GM12891 (cell line): Measurements from ENCODE around the gene MORN3.
"Not testable (repeated sequence)": the region's sequence is repeated elsewhere in the genome, so short reads cannot be mapped to it uniquely, and the experiment has no call there.

Experiments used
- DNase-seq: peaks from one replicate; pipeline ENCODE4 v3.0.0; 2011; ENCODE audit warnings: low spot score; ENCODE audit not compliant: insufficient read length
- FAIRE-seq: peaks from 2 replicates; lab custom pipeline; 2011; peaks lifted over from hg19 to GRCh38; lab: Jason Lieb, UNC
- PAX5 ChIP-seq: IDR thresholded peaks from 2 replicates; pipeline ENCODE4 v1.6.1; 2011; ENCODE audit warnings: low read length, moderate library complexity, mild to moderate bottlenecking; ENCODE audit not compliant: insufficient read depth, severe bottlenecking
- POLR2A ChIP-seq: IDR thresholded peaks from 2 replicates; pipeline ENCODE4 v1.6.1; 2011; ENCODE audit warnings: low read depth, low read length, control low read depth
- POLR2AphosphoS5 ChIP-seq: IDR thresholded peaks from 2 replicates; pipeline ENCODE4 v1.6.1; 2011; ENCODE audit warnings: low read depth, low read length, control low read depth
- POU2F2 ChIP-seq: IDR thresholded peaks from 2 replicates; pipeline ENCODE4 v1.6.1; 2011; ENCODE audit warnings: low read depth, mild to moderate bottlenecking, control low read depth, low read length, moderate library complexity
- SPI1 ChIP-seq: IDR thresholded peaks from 2 replicates; pipeline ENCODE4 v1.6.1; 2011; ENCODE audit warnings: low read depth, low read length, control low read depth
- TAF1 ChIP-seq: IDR thresholded peaks from 2 replicates; pipeline ENCODE4 v1.6.1; 2011; ENCODE audit warnings: low read depth, low read length, control low read depth

The MORN3 gene

DNA sequence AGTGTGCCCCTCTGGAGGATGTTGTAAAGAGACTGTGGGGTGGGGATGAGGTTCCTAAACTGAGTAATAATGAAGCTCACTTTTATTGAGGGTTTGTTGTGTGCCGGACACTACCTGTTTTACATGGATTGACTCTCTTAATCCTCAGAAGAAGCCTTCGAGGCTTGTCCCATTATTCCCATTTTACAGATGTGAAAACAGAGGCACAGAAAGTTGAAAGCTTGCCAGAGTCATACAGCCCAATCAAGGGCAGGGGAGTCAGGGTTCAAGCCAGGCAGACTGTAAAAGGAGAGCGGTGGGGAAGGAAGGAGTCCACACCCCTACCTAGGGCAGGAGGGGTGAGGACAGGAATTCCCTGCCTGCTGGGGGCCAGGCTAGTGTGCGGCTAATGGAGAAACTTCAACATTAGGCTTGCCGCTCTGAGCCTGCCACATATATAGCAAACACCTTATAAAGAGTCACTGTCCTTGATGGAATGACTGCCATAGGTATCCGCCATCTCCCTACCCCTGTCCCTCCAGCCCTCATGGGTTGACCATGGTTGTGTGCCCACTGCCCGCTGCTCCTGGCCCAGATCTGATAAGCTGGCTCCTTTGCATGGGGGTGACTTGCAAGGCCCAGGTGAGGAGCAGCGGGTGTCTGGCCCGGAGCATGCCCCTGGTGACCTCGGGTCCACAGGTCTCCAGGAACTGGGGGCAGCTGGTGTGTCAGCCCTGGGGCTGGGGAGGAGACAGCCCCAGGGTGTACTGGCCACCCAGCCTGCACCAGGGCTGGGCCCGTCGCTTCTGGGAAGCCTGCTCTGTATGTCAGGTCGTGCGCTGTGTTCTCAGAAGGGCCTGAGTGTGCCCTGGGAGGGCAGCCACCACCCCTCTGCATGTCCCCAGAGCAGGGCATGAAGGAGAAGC lies 30.9 kb downstream of the MORN3 start:
- no peak for DNase-seq
- peak; percentile 71 for FAIRE-seq
- TF ChIP-seq TAF1, result no peak
- no peak for TF ChIP-seq PAX5
- TF ChIP-seq POU2F2, result no peak
- TF ChIP-seq POLR2A, result no peak
- TF ChIP-seq SPI1, result no peak
- no peak for TF ChIP-seq POLR2AphosphoS5

DNA sequence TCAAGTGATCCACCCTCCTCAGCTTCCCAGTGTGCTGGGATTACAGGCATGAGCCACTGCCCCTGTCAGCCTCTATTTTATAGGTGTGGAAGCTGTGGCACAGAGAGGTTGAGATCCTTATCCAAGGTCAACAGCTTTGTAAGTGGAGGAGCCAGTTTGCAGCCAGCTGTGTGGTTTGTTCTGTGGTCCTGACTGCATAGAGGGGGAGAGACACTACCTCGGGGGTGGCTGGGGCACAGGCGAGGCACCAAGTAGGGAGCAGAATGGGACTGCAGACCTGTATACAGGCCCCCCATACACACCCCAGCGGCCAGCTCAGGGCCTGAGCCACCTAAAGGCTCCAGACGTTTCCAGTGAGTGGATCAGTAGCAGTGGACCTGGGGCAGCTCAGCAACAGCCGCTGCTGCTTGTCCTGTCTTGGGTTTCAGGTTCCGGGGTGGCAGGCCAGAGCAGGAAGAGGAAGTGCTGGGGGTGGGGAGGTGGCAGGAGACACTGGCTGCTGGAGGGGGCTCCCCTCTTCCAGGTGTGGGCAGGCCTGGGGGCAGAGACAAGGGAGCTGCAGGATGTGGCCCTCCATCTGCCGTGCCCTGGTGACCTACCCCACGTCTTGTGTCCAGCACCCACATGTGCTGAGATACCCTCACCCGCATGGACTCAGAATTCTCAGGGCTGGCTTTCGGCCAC lies 32.1 kb downstream of the MORN3 start:
- FAIRE-seq, result peak; percentile 86
- no peak; the same call in 1 of the 2 replicates for TF ChIP-seq POLR2A
- no peak for TF ChIP-seq PAX5
- TF ChIP-seq TAF1, result no peak
- TF ChIP-seq POLR2AphosphoS5, result no peak
- 0 out of 2 replicates have a peak, but pooled peaks have one; percentile 12 for TF ChIP-seq POU2F2
- peak; percentile 90 for TF ChIP-seq SPI1
- peak; percentile 73 for DNase-seq

DNA sequence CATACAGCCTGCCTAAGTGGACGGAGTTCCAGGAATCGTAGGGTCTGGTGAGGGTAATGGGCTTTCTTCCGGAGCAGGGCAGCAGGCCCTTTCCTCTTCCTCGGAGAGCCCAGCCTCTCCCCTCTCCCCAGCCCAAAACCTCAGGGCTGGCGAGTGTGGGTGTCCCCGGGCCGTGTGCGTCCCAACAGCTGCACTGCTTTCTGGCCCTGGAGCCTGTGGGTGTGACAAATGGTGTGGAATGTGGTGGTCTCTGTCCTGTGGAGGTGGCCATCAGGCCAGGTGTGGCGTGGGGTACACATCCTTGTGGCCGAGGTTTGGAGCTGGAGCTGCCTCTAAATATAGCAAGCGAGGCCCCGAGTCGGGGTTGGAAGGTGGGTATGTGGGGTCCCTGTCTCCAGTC lies 34.6 kb downstream of the MORN3 start:
- TF ChIP-seq POLR2A, result no peak
- TF ChIP-seq SPI1, result no peak
- no peak for TF ChIP-seq PAX5
- TF ChIP-seq TAF1, result no peak
- TF ChIP-seq POLR2AphosphoS5, result no peak
- no peak for TF ChIP-seq POU2F2
- no peak for DNase-seq
- FAIRE-seq, result no peak

DNA sequence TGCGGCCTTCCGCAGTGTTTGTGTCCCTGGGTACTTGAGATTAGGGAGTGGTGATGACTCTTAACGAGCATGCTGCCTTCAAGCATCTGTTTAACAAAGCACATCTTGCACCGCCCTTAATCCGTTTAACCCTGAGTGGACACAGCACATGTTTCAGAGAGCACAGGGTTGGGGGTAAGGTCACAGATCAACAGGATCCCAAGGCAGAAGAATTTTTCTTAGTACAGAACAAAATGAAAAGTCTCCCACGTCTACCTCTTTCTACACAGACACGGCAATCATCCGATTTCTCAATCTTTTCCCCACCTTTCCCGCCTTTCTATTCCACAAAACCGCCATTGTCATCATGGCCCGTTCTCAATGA lies 35.6 kb downstream of the MORN3 start:
- not testable (repeated sequence) for DNase-seq, FAIRE-seq

DNA sequence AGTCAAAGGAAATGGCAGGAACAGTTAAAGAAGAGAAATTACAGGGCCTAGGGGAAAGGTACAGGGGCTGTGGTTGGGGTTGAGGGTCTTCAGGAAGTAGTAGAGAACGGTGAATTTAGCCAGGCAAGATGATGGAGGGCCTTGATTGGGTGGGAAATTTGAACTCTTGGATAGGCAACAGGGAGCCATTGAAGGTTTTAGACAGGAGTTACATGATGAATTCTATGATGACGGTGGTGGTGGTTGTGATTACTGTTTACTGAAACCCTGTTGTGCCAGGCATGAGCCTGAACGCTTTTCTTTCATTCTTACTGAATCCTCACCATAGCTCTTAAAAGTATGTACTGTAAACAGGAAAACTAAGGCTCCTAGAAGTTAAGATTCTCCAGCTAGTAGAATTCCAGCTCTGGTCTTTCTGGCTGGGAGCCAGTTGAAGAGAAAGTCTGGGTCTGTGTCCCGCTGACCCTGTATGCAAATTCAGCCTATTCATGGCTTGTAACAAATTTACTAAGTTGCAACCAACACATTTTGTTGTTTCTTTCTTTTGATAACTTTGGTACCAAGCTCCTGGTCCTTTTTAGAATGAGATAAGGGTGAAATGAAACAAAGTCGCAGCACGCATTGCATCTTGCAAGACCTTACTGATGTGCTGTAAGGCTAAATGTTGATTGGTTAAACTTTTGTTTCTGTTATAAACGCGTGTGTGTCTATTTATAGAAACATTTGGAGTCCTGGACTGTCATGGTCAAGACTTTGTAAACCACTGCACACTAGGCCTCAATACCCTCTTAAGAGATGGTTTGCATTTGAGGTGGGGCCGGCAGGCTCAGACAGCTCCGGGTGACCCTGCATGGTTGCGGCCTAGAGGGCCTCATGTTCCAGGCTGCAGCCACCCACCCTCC lies 37.1 kb downstream of the MORN3 start:
- DNase-seq (no peak), FAIRE-seq (no peak)
- TF ChIP-seq PAX5 (no peak), POLR2A (no peak), SPI1 (no peak), TAF1 (no peak), POU2F2 (no peak), POLR2AphosphoS5 (no peak)

DNA sequence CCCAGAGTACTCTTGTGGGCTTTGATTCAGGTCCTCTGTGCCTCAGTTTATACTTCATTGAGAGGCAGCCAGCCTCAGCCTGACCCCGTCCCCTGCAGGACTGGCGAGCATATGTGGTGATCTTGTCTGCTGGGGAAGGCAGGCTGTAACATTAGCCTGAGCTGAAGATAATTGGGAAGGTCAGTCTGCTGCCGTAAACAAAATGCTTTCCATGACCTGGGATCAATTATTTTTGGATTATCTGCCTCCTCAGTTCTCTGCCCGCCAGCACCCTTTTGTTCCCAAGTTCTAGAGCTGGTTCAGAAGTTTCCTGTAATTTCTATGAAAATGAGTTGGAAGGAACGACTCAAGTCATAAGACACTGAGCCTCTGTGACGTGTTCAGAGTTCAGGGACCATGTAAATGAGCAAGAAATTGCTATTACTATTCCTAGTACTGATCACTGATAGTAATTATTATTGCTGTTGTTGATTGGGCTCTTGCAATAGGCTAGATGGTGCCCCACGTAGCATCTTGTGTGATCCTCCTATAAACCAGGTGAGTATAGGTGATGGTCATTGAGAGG lies 38.6 kb downstream of the MORN3 start:
- no peak for TF ChIP-seq TAF1
- TF ChIP-seq POU2F2, result no peak
- no peak for TF ChIP-seq POLR2AphosphoS5
- TF ChIP-seq SPI1, result no peak
- no peak for TF ChIP-seq PAX5
- TF ChIP-seq POLR2A, result no peak
- no peak for FAIRE-seq
- DNase-seq, result no peak

DNA sequence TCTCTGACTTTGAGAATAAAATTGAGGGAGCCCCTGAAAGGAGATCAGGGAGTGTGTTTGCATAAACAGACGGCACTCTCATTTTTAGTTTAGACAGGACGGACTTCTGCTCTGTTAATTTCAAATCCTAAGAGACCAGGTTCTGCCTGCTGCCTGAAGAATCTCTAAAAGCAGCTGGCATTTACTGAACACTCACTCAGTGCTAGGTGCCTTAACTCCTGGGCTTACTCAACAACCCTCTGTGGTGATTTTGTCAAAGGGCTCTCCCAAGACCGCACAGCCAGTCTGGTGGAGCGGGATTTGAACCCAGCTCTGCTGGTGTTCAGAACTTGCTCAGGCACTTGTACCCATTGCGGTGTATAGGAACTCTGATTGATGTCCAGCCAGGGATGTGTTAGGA lies 40.9 kb downstream of the MORN3 start:
- TF ChIP-seq POLR2AphosphoS5 (no peak), POU2F2 (no peak), PAX5 (no peak), SPI1 (no peak), TAF1 (no peak), POLR2A (no peak)
- no peak for FAIRE-seq
- DNase-seq, result no peak

DNA sequence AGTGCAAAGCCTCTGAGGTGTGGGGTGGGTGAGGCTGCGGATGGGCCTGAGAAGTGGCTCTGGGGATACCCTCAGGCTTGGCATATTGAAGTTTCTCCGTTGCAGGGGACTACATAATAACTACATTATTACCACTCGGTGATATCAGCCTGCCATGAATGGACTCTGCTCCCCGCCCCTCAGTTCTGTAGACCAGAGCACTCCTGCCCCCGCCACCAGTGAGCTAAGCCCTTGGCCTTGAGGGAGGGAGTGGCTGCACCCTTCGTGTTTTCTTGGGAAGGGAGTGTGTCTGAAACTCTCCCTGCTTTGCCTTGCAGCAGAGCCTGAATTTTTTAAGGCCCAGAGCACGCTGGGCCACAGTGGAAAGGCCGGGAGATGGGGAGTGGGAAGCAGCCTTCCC lies 41.4 kb downstream of the MORN3 start:
- peak; percentile 47 for FAIRE-seq
- TF ChIP-seq SPI1 (no peak), POLR2AphosphoS5 (no peak), POLR2A (no peak), TAF1 (no peak), PAX5 (no peak), POU2F2 (no peak)
- DNase-seq, result no peak
